Stimulated activated CD8-positive, alpha-beta memory T cell treated with anti-CD3 and anti-CD28 coated beads, Interleukin-4, amount 100 ng/mL, for 1 hour (primary cell): ENCODE data around the gene HTD2.
"Not testable (repeated sequence)": the region's sequence is repeated elsewhere in the genome, so short reads cannot be mapped to it uniquely, and the experiment has no call there.

Experiments
- DNase-seq, 2 donors: peaks; one replicate each; pipeline ENCODE4 v3.0.0-alpha.2; 2020; ENCODE audit warnings: low read depth in 2 of 2, low spot score in 1 of 2

HTD2 gene

GRCh38 chr3:58331593-58332152 lies 25.4 kb downstream of the HTD2 start:
- DNase-seq, result no peak

- peak; percentile 50 to 67 for DNase-seq
Measured at GRCh38 chr3:58332575-58333188, 26.4 kb downstream of the HTD2 start, which contains the start of gene PXK. Gene PXK, plus strand, starts transcription at chr3:58332892. Its CDS starts 97 bp downstream, at chr3:58332989.

GRCh38 chr3:58333206-58334012 lies 27.1 kb downstream of the HTD2 start:
- DNase-seq, result no peak

GRCh38 chr3:58334013-58334321 lies 27.6 kb downstream of the HTD2 start:
- no peak for DNase-seq

GRCh38 chr3:58334506-58334884 lies 28.2 kb downstream of the HTD2 start:
- DNase-seq, result no peak

- DNase-seq, result no peak
Measured at GRCh38 chr3:58335652-58335947, 29.3 kb downstream of the HTD2 start.

- DNase-seq, result no peak
Measured at GRCh38 chr3:58336135-58336882, 30.0 kb downstream of the HTD2 start.

- no peak for DNase-seq
Measured at GRCh38 chr3:58337190-58337589, 30.9 kb downstream of the HTD2 start.

GRCh38 chr3:58339146-58339545 lies 32.8 kb downstream of the HTD2 start:
- DNase-seq, result not testable (repeated sequence)

- no peak for DNase-seq
Measured at GRCh38 chr3:58340594-58341244, 34.4 kb downstream of the HTD2 start.

- DNase-seq, result no peak
Measured at GRCh38 chr3:58341376-58341775, 35.1 kb downstream of the HTD2 start.

- DNase-seq, result no peak
Measured at GRCh38 chr3:58342676-58343075, 36.4 kb downstream of the HTD2 start.

GRCh38 chr3:58345457-58345856 lies 39.1 kb downstream of the HTD2 start:
- DNase-seq, result no peak

- DNase-seq, result no peak
Measured at GRCh38 chr3:58346368-58346767, 40.0 kb downstream of the HTD2 start.

GRCh38 chr3:58347984-58348383 lies 41.7 kb downstream of the HTD2 start:
- DNase-seq, result no peak

GRCh38 chr3:58349792-58350626 lies 43.7 kb downstream of the HTD2 start:
- DNase-seq, result no peak

- no peak for DNase-seq
Measured at GRCh38 chr3:58350627-58351013, 44.3 kb downstream of the HTD2 start.

GRCh38 chr3:58351920-58352319 lies 45.6 kb downstream of the HTD2 start:
- DNase-seq, result no peak

GRCh38 chr3:58352626-58353025 lies 46.3 kb downstream of the HTD2 start:
- no peak for DNase-seq

GRCh38 chr3:58353722-58354553 lies 47.6 kb downstream of the HTD2 start:
- no peak for DNase-seq
